DOHH2 (cell line): ENCODE data around the gene OR3A3.

Experiments used
- H3F3A ChIP-seq: fragments of 200-600 bp; sonication (generic), shearing (Covaris generic); 2 replicates; pipeline ENCODE4 v1.6.0; 2016; ENCODE audit warnings: antibody characterized with exemption, mild to moderate bottlenecking; ENCODE audit not compliant: control insufficient read depth, insufficient read depth
- H3K27ac ChIP-seq: fragments of 200-600 bp; sonication (generic); 2 replicates; pipeline ENCODE4 v1.5.1; 2014; ENCODE audit warnings: low read depth, mild to moderate bottlenecking, low read length, moderate library complexity
- H3K27me3 ChIP-seq: fragments of 200-600 bp; sonication (generic); 2 replicates; pipeline ENCODE4 v1.6.1; 2014; ENCODE audit warnings: mild to moderate bottlenecking, low read length, mixed read lengths; ENCODE audit not compliant: control insufficient read depth
- H3K36me3 ChIP-seq: fragments of 200-600 bp; sonication (generic); 2 replicates; pipeline ENCODE4 v1.6.1; 2014; ENCODE audit warnings: mild to moderate bottlenecking, low read length, moderate library complexity, mixed read lengths; ENCODE audit not compliant: control insufficient read depth
- H3K4me1 ChIP-seq: fragments of 200-600 bp; sonication (generic); 2 replicates; pipeline ENCODE4 v1.6.1; 2014; ENCODE audit warnings: mild to moderate bottlenecking, low read length, mixed read lengths; ENCODE audit not compliant: control insufficient read depth
- H3K4me2 ChIP-seq: fragments of 200-600 bp; sonication (generic); 2 replicates; pipeline ENCODE4 v1.6.0; 2014; ENCODE audit warnings: mild to moderate bottlenecking, low read length, moderate library complexity
- H3K4me3 ChIP-seq: fragments of 200-600 bp; sonication (generic); 2 replicates; pipeline ENCODE4 v1.5.1; 2014; ENCODE audit warnings: mild to moderate bottlenecking, low read length, mixed read lengths
- H3K79me2 ChIP-seq: fragments of 200-600 bp; sonication (generic); 2 replicates; pipeline ENCODE4 v1.6.1; 2014; ENCODE audit warnings: mild to moderate bottlenecking, low read length, mixed read lengths; ENCODE audit not compliant: control insufficient read depth
- H3K9me2 ChIP-seq: fragments of 200-600 bp; sonication (generic); replicated peaks from 2 replicates; pipeline ENCODE4 v1.6.1; 2014; ENCODE audit warnings: mild to moderate bottlenecking, low read length, mixed read lengths; ENCODE audit not compliant: control insufficient read depth
- H3K9me3 ChIP-seq: fragments of 200-600 bp; sonication (generic); 2 replicates; pipeline ENCODE4 v1.6.1; 2014; ENCODE audit warnings: antibody characterized with exemption, low read length, mixed read lengths; ENCODE audit not compliant: control insufficient read depth, insufficient read depth
- H4K20me1 ChIP-seq: fragments of 200-600 bp; sonication (generic); 2 replicates; pipeline ENCODE4 v1.6.0; 2014; ENCODE audit warnings: low read depth, mild to moderate bottlenecking, antibody characterized with exemption, low read length, moderate library complexity; ENCODE audit not compliant: control insufficient read depth, insufficient read depth
- EZH2phosphoT487 ChIP-seq: fragments of 200-600 bp; sonication (generic); IDR thresholded peaks from 2 replicates; pipeline ENCODE4 v1.6.1; 2017; ENCODE audit warnings: borderline replicate concordance, mild to moderate bottlenecking, antibody characterized with exemption, low read length, moderate library complexity, mixed read lengths
- TF ChIP-seq, protein P1 (sequence below): fragments of 200-600 bp; sonication (generic); IDR thresholded peaks from one replicate; pipeline ENCODE4 v1.5.1; 2014; ENCODE audit warnings: antibody characterized with exemption, mild to moderate bottlenecking, low read depth, low read length; ENCODE audit not compliant: poor library complexity, severe bottlenecking

The OR3A3 gene

DNA sequence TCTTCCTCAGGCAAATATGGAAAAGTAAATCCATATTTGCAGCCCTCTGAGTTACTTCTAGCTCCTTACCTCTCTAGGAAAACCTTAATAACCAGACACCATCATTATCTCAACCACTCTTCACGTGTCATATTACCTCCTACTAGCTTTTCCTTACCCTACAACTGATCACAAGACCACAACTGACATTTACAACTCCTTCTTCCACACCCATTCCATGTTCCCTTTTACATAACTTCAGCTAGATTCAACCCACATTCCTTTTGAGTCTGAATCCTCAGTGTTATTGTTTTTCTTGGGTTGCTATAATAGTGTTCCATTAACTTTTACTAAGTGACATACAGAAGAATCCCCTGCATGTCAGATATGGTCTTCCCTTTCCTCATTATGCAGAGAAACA, 27.2 kb downstream of the OR3A3 start:
- Histone ChIP-seq H3K79me2 (no peaks in the 10 kb centered on the region), H3K36me3 (no peaks in the 10 kb centered on the region), H4K20me1 (no peaks in the 10 kb centered on the region), H3K9me3 (no peaks in the 10 kb centered on the region), H3K4me3 (no peak overlapping the region), H3K27ac (no peak overlapping the region), H3F3A (no peaks in the 10 kb centered on the region), H3K4me1 (no peaks in the 10 kb centered on the region), H3K9me2 (no peaks in the 10 kb centered on the region), H3K4me2 (no peak overlapping the region), H3K27me3 (peaks cover 2% of the 10 kb centered on the region; the same call in 1 of the 2 replicates)
- TF ChIP-seq, protein P1, sequence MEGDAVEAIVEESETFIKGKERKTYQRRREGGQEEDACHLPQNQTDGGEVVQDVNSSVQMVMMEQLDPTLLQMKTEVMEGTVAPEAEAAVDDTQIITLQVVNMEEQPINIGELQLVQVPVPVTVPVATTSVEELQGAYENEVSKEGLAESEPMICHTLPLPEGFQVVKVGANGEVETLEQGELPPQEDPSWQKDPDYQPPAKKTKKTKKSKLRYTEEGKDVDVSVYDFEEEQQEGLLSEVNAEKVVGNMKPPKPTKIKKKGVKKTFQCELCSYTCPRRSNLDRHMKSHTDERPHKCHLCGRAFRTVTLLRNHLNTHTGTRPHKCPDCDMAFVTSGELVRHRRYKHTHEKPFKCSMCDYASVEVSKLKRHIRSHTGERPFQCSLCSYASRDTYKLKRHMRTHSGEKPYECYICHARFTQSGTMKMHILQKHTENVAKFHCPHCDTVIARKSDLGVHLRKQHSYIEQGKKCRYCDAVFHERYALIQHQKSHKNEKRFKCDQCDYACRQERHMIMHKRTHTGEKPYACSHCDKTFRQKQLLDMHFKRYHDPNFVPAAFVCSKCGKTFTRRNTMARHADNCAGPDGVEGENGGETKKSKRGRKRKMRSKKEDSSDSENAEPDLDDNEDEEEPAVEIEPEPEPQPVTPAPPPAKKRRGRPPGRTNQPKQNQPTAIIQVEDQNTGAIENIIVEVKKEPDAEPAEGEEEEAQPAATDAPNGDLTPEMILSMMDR, result no peak
- TF ChIP-seq EZH2phosphoT487, result no peak

DNA sequence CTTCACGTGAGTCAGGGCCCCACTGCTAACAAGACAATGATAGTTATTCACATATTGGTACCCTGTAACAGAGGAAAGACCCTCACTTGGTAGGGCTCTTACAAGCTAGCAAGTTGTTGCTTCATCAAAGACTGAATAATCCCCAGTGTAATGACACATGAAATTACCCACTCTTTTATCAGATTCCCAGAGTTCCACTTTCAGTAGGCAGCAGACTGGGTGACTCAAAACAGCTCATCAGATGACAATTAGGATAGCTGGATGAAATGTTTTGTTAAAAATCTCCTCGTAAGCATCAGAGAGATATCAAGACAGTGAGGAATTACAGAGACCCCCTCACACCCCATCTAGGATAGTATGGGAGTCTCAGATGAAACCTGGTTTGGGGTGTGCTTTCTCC, 29.3 kb downstream of the OR3A3 start:
- Histone ChIP-seq H3K79me2 (no peaks in the 10 kb centered on the region), H3K27ac (no peak overlapping the region), H3K4me3 (no peak overlapping the region), H3F3A (no peaks in the 10 kb centered on the region), H3K36me3 (no peaks in the 10 kb centered on the region), H3K9me3 (no peaks in the 10 kb centered on the region), H3K4me2 (no peak overlapping the region), H3K9me2 (no peaks in the 10 kb centered on the region), H3K4me1 (no peaks in the 10 kb centered on the region), H4K20me1 (no peaks in the 10 kb centered on the region), H3K27me3 (peaks cover 2% of the 10 kb centered on the region; the same call in 1 of the 2 replicates)
- no peak for TF ChIP-seq EZH2phosphoT487
- TF ChIP-seq, protein P1, result no peak

DNA sequence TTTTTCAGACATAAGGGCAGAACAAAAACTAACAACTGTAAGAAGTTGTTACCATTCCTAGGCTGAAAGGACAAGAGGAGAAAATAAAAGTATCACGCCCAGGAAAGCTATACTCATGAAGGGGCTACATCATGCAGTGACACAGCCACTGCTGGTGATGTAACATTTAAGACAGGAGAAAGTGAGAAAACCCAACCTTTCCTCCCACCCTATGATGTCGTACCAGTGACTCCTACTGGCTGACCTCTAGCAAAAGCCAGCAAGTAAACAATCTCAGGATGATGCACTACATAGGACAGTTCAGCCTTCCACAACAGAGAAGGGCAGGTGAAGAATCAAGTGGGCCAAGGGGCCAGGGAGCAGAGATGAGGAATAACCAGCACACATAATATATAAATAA, 36.5 kb downstream of the OR3A3 start:
- peaks cover 6% of the 10 kb centered on the region for H3K4me1 ChIP-seq
- H4K20me1 ChIP-seq, result no peaks in the 10 kb centered on the region
- no peaks in the 10 kb centered on the region for H3K9me3 ChIP-seq
- no peak overlapping the region for H3K4me2 ChIP-seq
- no peaks in the 10 kb centered on the region for H3F3A ChIP-seq
- no peak overlapping the region for H3K27ac ChIP-seq
- H3K36me3 ChIP-seq, result no peaks in the 10 kb centered on the region
- no peaks in the 10 kb centered on the region for H3K79me2 ChIP-seq
- no peaks in the 10 kb centered on the region for H3K27me3 ChIP-seq
- no peak overlapping the region for H3K4me3 ChIP-seq
- H3K9me2 ChIP-seq, result no peaks in the 10 kb centered on the region
- TF ChIP-seq, protein P1, result peak; percentile 64
- no peak for TF ChIP-seq EZH2phosphoT487
